Measurements from ENCODE around the gene STAC3. TPM values are rescaled to one million over a fixed set of nuclear protein-coding genes. Genes with fewer than 3 reads are reported as not detected.

STAC3 gene
- total and polyA plus RNA-seq, 2 of the 8 experiments (the other 6 are each of a cell fraction or from before 2014, with no cell fraction given): 0.70 to 1.3 TPM

DNA sequence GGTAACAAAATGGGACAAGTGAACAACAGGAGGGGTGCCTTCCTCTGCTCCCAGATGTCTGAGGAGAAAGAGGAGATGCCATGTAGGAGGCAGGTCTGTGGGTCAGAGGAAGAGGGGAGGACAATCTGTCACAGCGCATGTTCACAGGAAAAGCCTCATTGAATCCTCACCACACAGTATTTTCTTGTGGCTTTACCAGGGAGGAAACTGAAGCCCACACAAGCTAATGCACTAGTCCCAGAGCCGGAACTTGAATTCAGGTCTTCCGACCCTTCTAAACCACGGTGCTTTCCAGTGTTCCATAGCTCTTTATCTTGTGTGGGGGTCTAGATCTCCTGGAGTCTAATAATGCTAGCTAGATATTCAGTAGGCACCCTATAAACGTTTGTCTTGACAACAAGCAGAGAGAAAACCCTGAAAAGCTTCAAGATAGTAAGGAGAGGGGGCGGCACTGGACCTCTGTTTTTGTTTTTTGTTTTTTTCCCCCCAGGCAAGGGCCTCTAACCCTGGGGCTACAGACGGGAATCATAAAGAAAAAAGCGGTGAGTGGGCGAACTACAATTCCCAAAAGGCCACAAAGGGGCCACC lies 21.8 kb downstream of the STAC3 start:
- no peak overlapping the region for H3K4ac ChIP-seq (replicated peaks; ENCODE audit: insufficient read length, low read depth, low read length)
- no peak for DNase-seq (ENCODE audit: low read depth in 1 of 2, low spot score in 2 of 2)
- WGBS, 2 experiments (ENCODE audit: extremely low coverage in 1 of 2, insufficient coverage in 1 of 2, insufficient read length in 1 of 2, insufficient replicate concordance in 2 of 2, low coverage in 1 of 2, low lambda C conversion rate in 2 of 2, missing lambda C conversion rate in 1 of 2): 24% methylated on average over 9 of the region's 9 CpGs; no CpG with 5 or more reads in 1 of the 2 experiments
- H3K9ac ChIP-seq (replicated peaks in 1 of 4; ENCODE audit: extremely low read depth in 1 of 4, low read depth in 3 of 4, low read length in 3 of 4): peak overlapping the region in 3 of 4 experiments; percentile 95 to 99 (median 97); a peak in 5 of 7 replicates
- H4K8ac ChIP-seq (ENCODE audit: extremely low read depth, insufficient read depth, low read length): no peak overlapping the region
- no peak overlapping the region for H4K91ac ChIP-seq (replicated peaks; ENCODE audit: insufficient read length, low read length)
- ChIA-PET POLR2A (ENCODE audit: partially characterized antibody) (interaction anchor here (0.6 to 22.1 kb wide), 28 partner anchors 12 to 1125 kb away, joined by 3 to 852 read pairs (median 7); partner anchors contain the start of genes DCTN2, GLI1, INHBE and LRP1), CTCF (ENCODE audit: partially characterized antibody) (interaction anchor here (0.7 to 27.9 kb wide), 9 partner anchors 14 to 227 kb away, joined by 3 to 726 read pairs (median 3); partner anchors contain the start of genes INHBE, NXPH4 and STAC3)
- no peak overlapping the region for H2BK20ac ChIP-seq (ENCODE audit: low read length)
- peaks cover 4 to 45% (median 23%) of the 10 kb centered on the region in 4 experiments for H3K4me1 ChIP-seq (replicated peaks in 1 of 4; ENCODE audit: control insufficient read depth in 3 of 4, insufficient read depth in 4 of 4, low read length in 3 of 4)
- H3K9me3 ChIP-seq (ENCODE audit: insufficient read depth in 2 of 2, low read depth in 1 of 2, low read length in 1 of 2): no peaks in the 10 kb centered on the region
- H3K27me3 ChIP-seq (replicated peaks in 1 of 4; ENCODE audit: control insufficient read depth in 3 of 4, extremely low read depth in 1 of 4, insufficient read depth in 3 of 4, low read length in 3 of 4): peaks cover 17 to 38% (median 33%) of the 10 kb centered on the region in 4 experiments
- H2BK120ac ChIP-seq (replicated peaks; ENCODE audit: low read depth, low read length): no peak overlapping the region
- no peak overlapping the region; the same call in 1 of the 2 replicates for H2BK15ac ChIP-seq (ENCODE audit: low read length)
- peaks cover 14% of the 10 kb centered on the region for H3K23me2 ChIP-seq (ENCODE audit: low read depth, low read length)
- H3K56ac ChIP-seq (replicated peaks; ENCODE audit: insufficient read length, low read depth, low read length): no peak overlapping the region
- peak; percentile 80 for TF ChIP-seq SIX5 (IDR thresholded peaks at IDR 0.05; ENCODE audit: low read depth, low read length)
- no peak for TF ChIP-seq CBX5 (IDR thresholded peaks at IDR 0.05; ENCODE audit: low read depth, low read length)
- peaks cover 6 to 15% of the 10 kb centered on the region in 2 experiments; a peak in 3 of 4 replicates for H3K79me2 ChIP-seq (ENCODE audit: control insufficient read depth in 1 of 2, insufficient read depth in 2 of 2, low read length in 2 of 2)
- no peak overlapping the region for H2AFZ ChIP-seq (ENCODE audit: low read length)
- peak overlapping the region; percentile 69 to 93 (median 81) for H3K4me3 ChIP-seq (ENCODE audit: extremely low read depth in 1 of 4, insufficient read depth in 2 of 4, low read depth in 3 of 4, low read length in 4 of 4)
- H2BK5ac ChIP-seq (ENCODE audit: low read depth, low read length): peak overlapping the region; percentile 96; the same call in 1 of the 2 replicates
- H3K23ac ChIP-seq (ENCODE audit: insufficient read length): no peak overlapping the region
- peaks cover 11% of the 10 kb centered on the region for H3K79me1 ChIP-seq (ENCODE audit: low read depth, low read length)
- no peak overlapping the region for H3K27ac ChIP-seq (ENCODE audit: low read depth, low read length)
- H3K14ac ChIP-seq (ENCODE audit: insufficient read length): no peak overlapping the region
- peaks cover 28 to 37% (median 31%) of the 10 kb centered on the region in 4 experiments for H3K36me3 ChIP-seq (ENCODE audit: control insufficient read depth in 2 of 4, insufficient read depth in 4 of 4, low read length in 3 of 4)
- H2AK5ac ChIP-seq (ENCODE audit: low read depth, low read length): peak overlapping the region; percentile 40; the same call in 1 of the 2 replicates
- H2BK12ac ChIP-seq (ENCODE audit: low read depth, low read length): no peak overlapping the region; the same call in 1 of the 2 replicates
- H3K4me2 ChIP-seq (ENCODE audit: insufficient read depth in 1 of 2, low read depth in 2 of 2, low read length in 2 of 2): peak overlapping the region; percentile 94 to 95
- no peak for FAIRE-seq
- H3K18ac ChIP-seq (ENCODE audit: extremely low read depth, low read length): no peak overlapping the region
- H4K20me1 ChIP-seq (replicated peaks in 1 of 2; ENCODE audit: control insufficient read depth in 1 of 2, insufficient read depth in 2 of 2, low read length in 2 of 2): peaks cover 12 to 28% of the 10 kb centered on the region in 2 experiments
- no peak overlapping the region for H4K5ac ChIP-seq (ENCODE audit: insufficient read length, low read depth, low read length)
